Measurements from ENCODE around the gene KRTAP5-11.

DNA sequence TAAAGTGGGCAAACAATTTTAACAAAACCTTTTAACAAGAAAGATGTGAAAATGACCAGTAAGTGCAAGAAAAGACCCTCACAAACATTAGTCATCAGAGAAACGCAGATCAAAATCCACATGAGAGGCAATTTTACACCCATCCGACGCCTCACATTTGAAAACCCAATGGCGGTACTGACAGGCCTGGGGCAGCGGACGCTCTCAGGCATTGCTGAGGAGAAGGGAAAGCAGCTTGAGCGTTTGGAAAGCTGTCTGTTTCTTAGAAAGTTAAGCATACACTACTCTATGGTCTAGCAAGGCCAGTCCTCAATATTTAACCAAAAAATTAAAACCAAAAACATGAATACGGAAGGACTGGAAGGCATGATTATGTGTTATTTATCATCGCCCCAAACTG, 46.9 kb downstream of the KRTAP5-11 start:
- TF ChIP-seq, protein P1, sequence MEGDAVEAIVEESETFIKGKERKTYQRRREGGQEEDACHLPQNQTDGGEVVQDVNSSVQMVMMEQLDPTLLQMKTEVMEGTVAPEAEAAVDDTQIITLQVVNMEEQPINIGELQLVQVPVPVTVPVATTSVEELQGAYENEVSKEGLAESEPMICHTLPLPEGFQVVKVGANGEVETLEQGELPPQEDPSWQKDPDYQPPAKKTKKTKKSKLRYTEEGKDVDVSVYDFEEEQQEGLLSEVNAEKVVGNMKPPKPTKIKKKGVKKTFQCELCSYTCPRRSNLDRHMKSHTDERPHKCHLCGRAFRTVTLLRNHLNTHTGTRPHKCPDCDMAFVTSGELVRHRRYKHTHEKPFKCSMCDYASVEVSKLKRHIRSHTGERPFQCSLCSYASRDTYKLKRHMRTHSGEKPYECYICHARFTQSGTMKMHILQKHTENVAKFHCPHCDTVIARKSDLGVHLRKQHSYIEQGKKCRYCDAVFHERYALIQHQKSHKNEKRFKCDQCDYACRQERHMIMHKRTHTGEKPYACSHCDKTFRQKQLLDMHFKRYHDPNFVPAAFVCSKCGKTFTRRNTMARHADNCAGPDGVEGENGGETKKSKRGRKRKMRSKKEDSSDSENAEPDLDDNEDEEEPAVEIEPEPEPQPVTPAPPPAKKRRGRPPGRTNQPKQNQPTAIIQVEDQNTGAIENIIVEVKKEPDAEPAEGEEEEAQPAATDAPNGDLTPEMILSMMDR (conservative IDR thresholded peaks at IDR 0.05; ENCODE audit: low read depth, low read length): no peak
- TF ChIP-seq POLR2A (IDR thresholded peaks at IDR 0.05; ENCODE audit: low read depth, low read length) (no peak), BHLHE40 (IDR thresholded peaks at IDR 0.05; ENCODE audit: low read depth, low read length) (no peak), MAFK (IDR thresholded peaks at IDR 0.05; ENCODE audit: low read depth, low read length) (no peak), RCOR1 (IDR thresholded peaks at IDR 0.05; ENCODE audit: insufficient replicate concordance, low read length) (no peak), SMC3 (IDR thresholded peaks at IDR 0.05; ENCODE audit: low read depth, low read length) (no peak), MAZ (IDR thresholded peaks at IDR 0.05; ENCODE audit: borderline replicate concordance, low read depth, low read length) (no peak)

Data from IMR-90 (cell line).